HG02973 (cell line): ENCODE results near the gene HDAC3.

ENCODE experiments used
- ATAC-seq: cut with Tn5 transposase; IDR thresholded peaks from one replicate; pipeline ENCODE4 v1.9.1; 2021; ENCODE audit warnings: moderate library complexity; ENCODE audit not compliant: unreplicated experiment

The HDAC3 gene

DNA sequence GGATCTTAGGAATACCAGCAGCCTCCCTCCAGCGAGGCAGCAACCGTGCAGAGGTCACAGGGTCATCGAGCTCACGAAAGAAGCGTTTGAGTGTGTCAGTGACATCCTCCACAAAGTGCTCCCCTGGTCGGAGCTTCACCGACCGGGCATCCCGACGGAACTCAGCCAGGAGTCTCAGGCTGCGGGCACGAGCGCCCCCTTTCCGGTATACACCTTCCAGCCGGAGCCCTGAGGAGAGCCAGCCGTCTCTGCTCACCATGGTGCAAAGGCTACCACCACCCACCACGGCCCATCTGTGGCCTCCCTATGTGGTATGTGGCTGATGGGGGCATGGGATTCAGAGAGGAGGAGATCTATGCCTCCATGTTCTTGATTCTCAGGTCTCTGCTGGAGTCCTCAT is 25.4 kb upstream of the HDAC3 start:
- no peak for ATAC-seq

- ATAC-seq, result peak; percentile 56
Observed at GRCh38 chr5:141657937-141658545, 21.4 kb upstream of the HDAC3 start.

DNA sequence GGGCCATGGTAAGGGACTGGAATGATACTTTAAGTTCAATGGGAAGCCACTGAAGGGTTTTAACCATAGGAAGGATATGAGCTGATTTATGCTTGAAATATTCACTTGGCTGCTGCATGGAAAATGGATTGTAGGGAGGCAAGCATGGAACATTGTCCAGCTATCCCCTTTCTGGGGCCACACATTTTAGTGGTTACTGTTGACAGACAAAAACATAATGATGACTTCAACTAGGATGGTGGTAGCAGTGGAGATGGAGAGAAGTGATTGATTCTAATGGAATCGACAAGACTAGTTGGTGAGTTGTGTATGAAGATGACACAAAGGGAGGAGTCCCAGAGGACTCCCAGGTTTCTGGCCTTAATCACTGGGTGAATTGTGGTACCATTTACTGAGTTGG is 20.8 kb upstream of the HDAC3 start:
- ATAC-seq, result no peak

GRCh38 chr5:141656396-141656795 is 19.7 kb upstream of the HDAC3 start:
- no peak for ATAC-seq

DNA sequence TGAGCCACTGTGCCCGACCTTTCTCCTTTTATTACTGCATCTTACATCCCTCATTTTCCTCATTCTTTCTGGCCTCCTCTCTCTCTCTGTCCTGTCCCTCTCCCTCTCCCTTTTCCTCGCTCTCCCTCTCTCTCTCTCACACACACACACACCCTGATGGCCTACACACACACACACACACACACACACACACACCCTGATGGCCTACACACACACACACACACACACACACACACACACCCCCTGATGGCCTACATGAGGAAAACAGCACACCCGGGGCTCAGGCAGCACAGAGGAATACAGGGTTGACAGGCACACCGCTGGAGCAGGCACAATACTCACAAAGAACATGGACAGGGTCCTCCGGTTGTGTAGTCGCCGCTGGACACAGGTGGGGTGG is 18.4 kb upstream of the HDAC3 start:
- no peak for ATAC-seq

DNA sequence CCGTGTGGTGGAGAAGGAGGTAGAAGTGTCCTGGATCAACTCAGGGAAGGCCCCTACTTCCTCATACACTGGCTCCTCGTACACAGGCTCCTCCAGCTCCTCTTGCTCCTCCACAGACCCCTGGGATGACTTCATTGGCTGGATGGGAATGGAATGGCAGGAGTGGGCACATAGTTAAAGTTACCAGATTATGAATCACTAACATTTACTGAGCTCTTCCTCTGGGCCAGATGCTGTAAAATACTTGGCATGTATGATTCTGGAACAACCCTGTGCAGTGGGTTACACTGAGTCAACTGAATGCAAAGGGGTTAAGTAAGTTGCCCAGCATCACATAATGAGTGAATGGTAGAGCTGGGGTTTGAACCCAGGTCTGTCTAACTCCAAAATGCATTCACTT is 17.6 kb upstream of the HDAC3 start:
- ATAC-seq, result no peak

DNA sequence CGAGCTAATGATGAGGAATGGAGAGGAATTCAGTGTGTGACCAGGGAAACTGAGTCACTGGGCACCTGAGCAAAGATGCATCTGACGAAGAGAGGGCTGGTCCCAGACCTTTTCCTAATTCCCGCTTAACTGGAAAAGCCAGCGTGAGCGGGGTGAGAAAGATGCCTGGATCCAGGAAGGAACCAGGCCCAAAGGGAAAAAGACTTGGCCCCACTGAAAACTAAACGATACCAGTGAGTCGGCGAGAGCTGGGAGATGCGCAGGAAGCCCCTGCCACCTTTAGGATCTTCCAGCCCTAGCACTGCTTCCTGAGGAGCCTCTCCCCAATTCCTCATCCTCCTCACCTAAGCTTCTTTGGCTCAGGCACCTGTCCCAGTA is 15.1 kb upstream of the HDAC3 start:
- no peak for ATAC-seq

- ATAC-seq, result peak; percentile 93
Observed at GRCh38 chr5:141650851-141651727, 14.4 kb upstream of the HDAC3 start, which contains the start of gene FCHSD1. Gene FCHSD1, minus strand, starts transcription at chr5:141651418. Its CDS starts 50 bp downstream, at chr5:141651368.

GRCh38 chr5:141649972-141650371 is 13.3 kb upstream of the HDAC3 start:
- ATAC-seq, result no peak

DNA sequence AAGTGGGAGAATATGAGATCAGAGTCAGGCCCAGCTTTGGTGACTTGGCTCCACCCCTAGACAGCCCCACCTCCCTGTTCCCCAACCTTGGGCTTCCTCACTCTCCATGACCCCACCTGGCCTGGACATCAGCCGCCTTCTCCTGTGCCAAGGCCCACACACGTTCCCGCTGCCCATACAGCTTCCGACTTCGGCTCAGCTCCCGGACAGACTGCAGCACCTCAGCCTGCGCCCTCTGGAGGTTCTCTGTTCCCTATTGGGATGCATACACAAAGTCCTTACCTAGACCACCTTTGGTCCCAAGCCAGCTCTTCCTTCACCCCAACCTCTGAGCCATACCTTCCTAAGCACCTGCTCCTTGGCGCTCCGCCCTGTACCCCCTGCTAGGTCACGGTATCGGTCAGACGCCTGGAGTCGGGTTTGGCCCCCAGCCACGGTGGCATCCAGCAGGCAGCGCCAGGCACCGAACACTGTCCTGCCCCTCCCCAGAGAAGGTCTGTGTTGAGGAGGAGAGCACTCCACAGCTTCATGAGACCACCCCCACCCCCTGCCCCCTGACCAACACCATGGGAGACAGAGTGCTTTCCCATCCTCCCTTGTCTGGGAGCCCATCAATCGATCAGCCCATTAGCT is 12.5 kb upstream of the HDAC3 start:
- ATAC-seq, result no peak

- no peak for ATAC-seq
Observed at GRCh38 chr5:141647851-141648250, 11.2 kb upstream of the HDAC3 start.

DNA sequence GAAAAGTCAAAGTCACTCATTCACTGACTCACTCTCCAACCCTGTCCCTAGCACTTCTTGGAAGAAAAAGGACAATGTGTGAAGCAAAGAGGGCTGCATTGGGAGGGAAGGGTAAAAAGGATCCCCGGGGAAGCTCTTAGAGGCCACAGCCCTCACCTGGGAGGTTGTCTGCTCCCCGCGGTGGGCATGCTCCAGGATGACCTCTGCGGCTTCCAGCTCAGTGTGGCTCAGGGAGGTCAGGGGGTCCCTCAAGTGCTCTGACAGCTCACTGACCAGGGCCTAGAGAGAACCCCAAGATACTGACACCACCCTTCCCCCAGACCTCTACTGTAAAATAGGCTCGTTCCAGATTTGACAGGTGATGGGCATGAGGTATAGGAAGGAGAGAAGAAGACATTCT is 10.6 kb upstream of the HDAC3 start:
- ATAC-seq, result no peak

GRCh38 chr5:141646026-141646425 is 9.4 kb upstream of the HDAC3 start:
- ATAC-seq, result no peak

DNA sequence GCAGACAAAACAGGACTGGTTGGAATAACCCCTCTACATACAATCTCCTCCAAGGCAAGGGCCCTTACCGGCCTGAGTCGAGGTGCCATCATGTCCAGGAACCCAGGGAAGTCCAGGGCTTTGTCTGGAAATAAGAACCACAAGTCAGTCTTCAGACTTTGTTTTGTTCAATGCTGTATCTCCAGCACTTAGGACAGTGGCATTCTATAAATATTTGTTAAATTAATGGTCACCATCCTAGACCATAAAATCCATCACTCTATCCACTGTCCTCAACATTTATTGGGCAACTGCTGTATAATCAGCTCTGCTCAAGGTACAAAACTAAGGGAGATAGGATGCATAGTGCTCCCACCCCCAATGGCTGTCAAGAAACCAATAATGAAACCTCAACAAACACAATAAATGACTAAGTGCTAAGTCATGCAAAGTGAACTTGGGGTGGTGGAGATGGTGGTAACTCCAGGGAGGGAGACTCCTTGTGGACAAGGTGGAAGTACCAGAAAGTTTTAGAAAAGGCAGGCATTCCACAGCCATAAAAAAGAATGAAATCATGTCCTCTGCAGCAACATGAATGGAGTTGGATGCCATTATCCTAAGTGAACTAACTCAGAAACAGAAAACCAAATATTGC is 5.1 kb upstream of the HDAC3 start:
- ATAC-seq, result peak; percentile 53

DNA sequence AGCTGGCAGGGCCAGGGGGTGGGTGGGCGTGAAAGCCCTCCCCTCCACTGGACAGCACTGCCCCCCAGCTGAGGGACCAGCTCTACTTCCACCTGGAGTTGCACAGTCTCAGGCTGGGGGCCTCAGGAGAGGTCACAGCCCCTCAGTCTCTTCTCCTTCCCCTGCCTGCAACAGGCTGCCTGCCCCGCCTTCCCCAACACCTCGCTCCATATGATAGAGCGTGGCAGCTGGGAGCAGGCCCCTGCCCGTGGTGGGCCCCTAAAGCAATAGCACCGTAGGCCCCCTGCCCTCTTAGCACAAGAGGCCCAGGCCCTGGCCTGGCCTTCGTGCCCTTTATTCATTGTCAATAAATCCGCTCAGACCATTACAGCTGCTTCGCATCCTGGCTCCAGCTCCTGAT is 4.0 kb upstream of the HDAC3 start:
- no peak for ATAC-seq

- no peak for ATAC-seq
Observed at GRCh38 chr5:141640051-141640415, 3.4 kb upstream of the HDAC3 start.

GRCh38 chr5:141639357-141640050 is 2.9 kb upstream of the HDAC3 start:
- no peak for ATAC-seq

- no peak for ATAC-seq
Observed at GRCh38 chr5:141638771-141639170, 2.1 kb upstream of the HDAC3 start.

DNA sequence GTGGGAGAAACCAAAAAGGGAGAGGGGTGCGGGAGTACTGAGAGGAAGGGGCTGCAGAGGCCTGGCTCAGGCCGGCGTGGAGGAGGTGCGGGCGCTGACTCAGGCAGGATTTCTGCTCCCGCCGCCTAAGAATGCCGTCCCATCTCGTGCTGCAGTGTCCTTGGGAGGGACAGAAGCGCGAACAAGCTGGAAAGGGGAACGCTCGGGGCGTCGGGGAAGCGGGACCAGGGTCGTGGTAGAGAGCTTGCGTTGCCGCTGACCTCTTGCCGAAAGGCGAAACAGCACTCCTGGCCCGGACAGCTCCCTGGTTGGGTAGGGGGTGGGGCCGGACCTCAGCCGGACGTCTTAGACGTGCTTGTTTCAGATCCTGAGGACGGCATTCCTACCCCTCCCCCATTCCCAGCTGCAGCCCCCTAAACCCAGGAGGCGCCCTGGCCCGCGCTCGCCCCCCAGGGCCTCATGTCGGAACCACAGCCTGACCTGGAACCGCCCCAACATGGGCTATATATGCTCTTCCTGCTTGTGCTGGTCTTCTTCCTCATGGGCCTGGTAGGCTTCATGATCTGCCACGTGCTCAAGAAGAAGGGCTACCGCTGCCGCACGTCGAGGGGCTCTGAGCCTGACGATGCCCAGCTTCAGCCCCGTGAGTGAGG is 1.2 kb upstream of the HDAC3 start:
- ATAC-seq, result peak; percentile 26

DNA sequence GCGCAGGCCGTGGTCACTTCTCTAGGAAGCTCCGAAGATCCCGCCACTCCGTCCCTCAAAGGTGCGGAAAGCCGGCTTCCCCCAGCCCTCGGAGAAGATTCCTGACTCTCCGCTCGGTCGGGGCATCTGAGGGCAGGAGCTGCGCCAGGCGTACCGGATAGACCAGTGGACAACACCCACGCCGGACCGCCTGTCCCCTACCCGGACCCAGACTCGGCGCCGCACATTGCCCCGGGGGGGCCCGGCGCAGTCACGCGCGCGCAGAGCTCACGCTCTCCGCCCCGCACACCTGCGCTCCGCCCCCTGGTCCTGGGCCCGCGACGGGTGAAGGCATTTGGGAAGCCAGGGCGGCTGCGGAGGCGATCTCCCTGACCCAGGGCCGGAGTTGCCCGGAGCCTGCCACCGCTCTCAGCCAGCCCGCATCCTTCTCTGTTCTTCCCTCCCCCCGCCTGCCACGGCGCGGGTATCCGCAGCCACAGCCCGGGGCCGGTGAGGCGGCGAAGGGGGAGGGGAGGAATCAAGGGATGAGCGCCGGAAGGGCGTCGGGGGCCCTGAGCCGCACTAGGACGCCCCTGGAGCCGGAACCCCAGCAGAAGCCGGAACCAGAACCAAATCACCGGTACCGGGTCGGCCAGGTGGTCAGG is 596 bp upstream of the HDAC3 start:
- ATAC-seq, result peak; percentile 17
